Lung (tissue), 12 donors: ENCODE measurements around the gene ZFP64. TPM values are rescaled to one million over a fixed set of nuclear protein-coding genes. Genes with fewer than 3 reads are reported as not detected.
A peak's percentile ranks its signal among the peaks of the same experiment; 100 is the strongest.

Source experiments
- ATAC-seq: fragments of 200-7000 bp; cut with Tn5 transposase; one replicate; pipeline ENCODE4 v1.9.1; 2020; ENCODE audit warnings: moderate number of reproducible peaks; ENCODE audit not compliant: insufficient read depth, low FRiP score
- DNase-seq, 3 donors: peaks; one replicate each; pipeline ENCODE4 v3.0.0-alpha.2; 2013 to 2017
- H3K27ac ChIP-seq, 2 donors: one replicate each; pipeline ENCODE4 v1.5.1; 2013; ENCODE audit warnings: mild to moderate bottlenecking in 2 of 2, moderate library complexity in 2 of 2, control low read depth in 1 of 2, inconsistent platforms in 1 of 2, low read depth in 1 of 2, low read length in 1 of 2
- H3K27me3 ChIP-seq, 3 donors: one replicate each; pipeline ENCODE4 v1.5.1; 2013; ENCODE audit warnings: low read length in 2 of 3; ENCODE audit not compliant: control insufficient read depth in 3 of 3, insufficient read depth in 3 of 3
- H3K36me3 ChIP-seq, 4 donors: one replicate each; pipeline ENCODE4 v1.5.1; 2013; ENCODE audit warnings: low read length in 4 of 4, mild to moderate bottlenecking in 1 of 4, moderate library complexity in 1 of 4; ENCODE audit not compliant: control insufficient read depth in 4 of 4, insufficient read depth in 4 of 4
- H3K4me1 ChIP-seq, 5 donors: one replicate each; pipeline ENCODE4 v1.5.1; 2013; ENCODE audit warnings: low read length in 5 of 5, mild to moderate bottlenecking in 2 of 5, moderate library complexity in 1 of 5; ENCODE audit not compliant: control insufficient read depth in 5 of 5, insufficient read depth in 5 of 5
- H3K4me3 ChIP-seq: one replicate; pipeline ENCODE4 v1.5.1; 2013; ENCODE audit warnings: mild to moderate bottlenecking, control low read depth, moderate library complexity
- H3K9ac ChIP-seq, 2 donors: one replicate each; pipeline ENCODE4 v1.5.1; 2013; ENCODE audit warnings: low read length in 2 of 2, control low read depth in 1 of 2; ENCODE audit not compliant: insufficient read depth in 1 of 2
- H3K9me3 ChIP-seq, 4 donors: one replicate each; pipeline ENCODE4 v1.5.1; 2013; ENCODE audit warnings: low read length in 3 of 4, mild to moderate bottlenecking in 1 of 4, moderate library complexity in 1 of 4; ENCODE audit not compliant: control insufficient read depth in 4 of 4, insufficient read depth in 3 of 4
- CTCF ChIP-seq: IDR thresholded peaks from 2 replicates; pipeline ENCODE4 v1.5.1; 2012; ENCODE audit warnings: mild to moderate bottlenecking; ENCODE audit errors: control extremely low read depth, extremely low read depth
- WGBS, 2 donors: extraction: QIAGEN DNeasy Blood & Tissue Kit; methylation state at CpG; one replicate each; pipeline ENCODE4 v1.1.7; 2013; 5-methylcytosine and 5-hydroxymethylcytosine counted together
- polyA plus RNA-seq, 2 donors: library from polyadenylated mRNA; stranded (reverse); fragments of 200-250 nt; gene quantifications; one replicate each; pipeline ENCODE4 v1.2.1, GENCODE V29; 2013
- total RNA-seq, 2 donors: library from RNA; depleted of rRNA in 1 of 2; stranded (reverse); fragments of >200 nt in 1 of 2; gene quantifications; one replicate each; pipeline ENCODE4 v1.2.1, GENCODE V29; 2014 to 2021
- donor health status: control.
- donor health status: control.
- donor health status: Bipolar disorder and iron deficiency.
- donor health status: healthy.
- donor health status: DM: yes; HTN: yes; CAD: no.

Gene ZFP64
- total and polyA plus RNA-seq, 4 donors: 3.1 to 11.5 (median 7.4) TPM

GRCh38 chr20:52180180-52180840, 11.3 kb downstream of the ZFP64 start:
- H3K9me3 ChIP-seq: no peaks in the 10 kb centered on the region
- ATAC-seq (no peak), DNase-seq (no peak)
- no peak for TF ChIP-seq CTCF
- peaks cover 0 to 6% (median 5%) of the 10 kb centered on the region in 5 donors for H3K4me1 ChIP-seq
- no peak overlapping the region for H3K4me3 ChIP-seq
- WGBS, 2 donors: 93 to 94% methylated on average over 5 of the region's 5 CpGs
- peaks cover 3 to 11% (median 7%) of the 10 kb centered on the region in 4 donors for H3K36me3 ChIP-seq
- H3K27me3 ChIP-seq: no peaks in the 10 kb centered on the region
- no peak overlapping the region for H3K9ac ChIP-seq
- H3K27ac ChIP-seq: no peak overlapping the region

- Histone ChIP-seq H3K4me3 (no peak overlapping the region), H3K36me3 (peaks cover 0 to 8% (median 3%) of the 10 kb centered on the region in 4 donors), H3K27ac (no peak overlapping the region), H3K27me3 (no peaks in the 10 kb centered on the region), H3K9ac (no peak overlapping the region), H3K9me3 (no peaks in the 10 kb centered on the region), H3K4me1 (peaks cover 0 to 6% (median 5%) of the 10 kb centered on the region in 5 donors)
- ATAC-seq (no peak), DNase-seq (peak; percentile 16 to 51 (median 39))
- WGBS, 2 donors: 77 to 85% methylated on average over 4 of the region's 4 CpGs
- no peak for TF ChIP-seq CTCF
Measured at GRCh38 chr20:52179331-52180179, 12.0 kb downstream of the ZFP64 start.

GRCh38 chr20:52178691-52179090, 12.9 kb downstream of the ZFP64 start:
- DNase-seq: no peak

More at GRCh38 chr20:52178691-52179090, 12.9 kb downstream of the ZFP64 start:
- H3K36me3 ChIP-seq: peaks cover 0 to 9% (median 5%) of the 10 kb centered on the region in 4 donors
- no peak overlapping the region for H3K9ac ChIP-seq
- 83 to 90% methylated on average over 3 of the region's 3 CpGs for WGBS, 2 donors
- no peak for ATAC-seq
- peaks cover 0 to 6% (median 5%) of the 10 kb centered on the region in 5 donors for H3K4me1 ChIP-seq
- H3K27ac ChIP-seq: no peak overlapping the region
- no peak for TF ChIP-seq CTCF
- no peaks in the 10 kb centered on the region for H3K9me3 ChIP-seq
- no peak overlapping the region for H3K4me3 ChIP-seq
- H3K27me3 ChIP-seq: no peaks in the 10 kb centered on the region
